Activated CD8-positive, alpha-beta memory T cell treated with anti-CD3 and anti-CD28 coated beads for 1 hour (primary cell): ENCODE results near the gene CAB39L.
A peak's percentile ranks its signal among the peaks of the same experiment; 100 is the strongest.

ENCODE experiments used
- DNase-seq, 2 donors: peaks; one replicate each; pipeline ENCODE4 v3.0.0-alpha.2; 2020; ENCODE audit warnings: low read depth in 1 of 2; ENCODE audit errors: extremely low read depth in 1 of 2

Gene CAB39L

GRCh38 chr13:49314344-49314882 lies 129.5 kb downstream of the CAB39L start:
- no peak for DNase-seq

DNA sequence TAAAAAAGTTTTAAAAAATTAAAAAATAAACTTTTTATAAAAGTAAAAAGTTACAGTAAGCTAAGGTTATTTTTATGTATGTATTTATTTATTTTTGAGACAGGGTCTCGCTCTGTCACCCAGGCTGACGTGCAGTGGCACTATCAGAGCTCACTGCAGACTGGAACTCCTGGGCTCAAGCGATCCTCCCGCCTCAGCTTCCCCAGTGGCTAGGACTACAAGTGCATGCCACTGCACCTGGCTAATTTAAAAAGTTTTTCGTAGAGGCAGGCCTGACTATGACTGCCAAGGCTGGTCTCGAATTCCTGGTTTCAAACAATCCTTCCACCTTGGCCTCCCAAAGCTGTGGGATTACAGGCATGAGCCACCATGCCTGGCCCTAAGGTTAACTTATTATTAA lies 132.0 kb downstream of the CAB39L start:
- no peak for DNase-seq

- no peak for DNase-seq
Observed at GRCh38 chr13:49310251-49310650, 133.6 kb downstream of the CAB39L start.

DNA sequence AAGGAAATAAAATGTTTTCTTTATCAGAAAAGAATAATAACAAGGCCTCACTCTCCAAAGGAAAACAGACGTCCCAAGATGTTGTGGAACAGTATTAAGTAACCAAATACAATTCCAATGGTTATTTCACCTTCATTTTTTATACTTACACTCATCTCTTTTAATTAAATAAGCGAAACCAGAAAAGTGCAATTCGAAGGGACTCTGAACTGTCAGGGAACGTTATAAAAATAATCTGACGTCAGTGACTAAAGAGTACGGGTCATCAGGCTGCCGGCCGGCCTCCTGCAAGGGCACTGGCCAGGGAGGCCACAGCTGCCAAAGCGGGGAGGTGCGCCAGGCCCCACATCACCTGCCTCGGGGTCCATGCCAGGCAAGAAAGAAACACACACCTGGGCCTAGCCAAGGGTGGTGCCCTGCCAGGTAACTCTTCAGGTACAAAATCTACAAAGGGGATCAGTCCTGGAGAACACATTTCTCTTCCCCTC lies 134.9 kb downstream of the CAB39L start:
- no peak for DNase-seq

DNA sequence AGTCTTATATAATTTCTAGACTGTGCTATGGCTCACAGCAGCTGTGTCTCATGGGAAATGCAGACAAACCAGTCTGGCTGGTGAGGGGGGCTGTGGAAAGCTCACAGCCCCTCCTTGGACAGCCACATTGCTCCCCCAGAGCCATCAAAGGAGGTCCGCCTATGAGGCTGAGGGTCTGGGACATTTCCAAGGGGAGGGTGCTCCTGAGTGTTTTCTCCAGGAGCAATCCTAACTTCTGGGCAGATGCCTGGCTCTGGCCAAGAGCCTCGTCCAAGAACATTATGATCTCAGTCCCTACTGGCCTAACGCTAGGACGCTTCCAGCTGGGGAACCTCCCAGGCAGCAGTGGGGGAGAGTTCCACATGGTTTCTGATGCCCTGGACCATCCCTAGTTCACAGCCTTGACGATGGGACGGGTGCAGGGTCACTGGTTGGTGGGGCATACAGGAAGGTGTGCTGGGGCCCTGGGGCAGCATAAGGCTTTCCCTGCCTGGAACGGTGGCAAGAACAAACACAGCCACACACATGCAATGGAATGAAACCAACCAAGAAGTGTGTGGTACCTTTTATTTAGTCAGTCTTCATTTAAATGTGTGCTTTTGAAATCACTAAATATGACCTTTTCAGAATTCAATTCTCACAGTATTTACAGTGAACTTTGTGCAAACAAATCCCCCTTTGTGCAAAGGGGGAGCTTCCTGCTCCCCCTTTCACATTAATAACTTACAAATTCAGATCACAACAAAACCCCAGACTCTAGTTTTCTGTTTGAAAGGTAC lies 135.6 kb downstream of the CAB39L start:
- no peak for DNase-seq

DNA sequence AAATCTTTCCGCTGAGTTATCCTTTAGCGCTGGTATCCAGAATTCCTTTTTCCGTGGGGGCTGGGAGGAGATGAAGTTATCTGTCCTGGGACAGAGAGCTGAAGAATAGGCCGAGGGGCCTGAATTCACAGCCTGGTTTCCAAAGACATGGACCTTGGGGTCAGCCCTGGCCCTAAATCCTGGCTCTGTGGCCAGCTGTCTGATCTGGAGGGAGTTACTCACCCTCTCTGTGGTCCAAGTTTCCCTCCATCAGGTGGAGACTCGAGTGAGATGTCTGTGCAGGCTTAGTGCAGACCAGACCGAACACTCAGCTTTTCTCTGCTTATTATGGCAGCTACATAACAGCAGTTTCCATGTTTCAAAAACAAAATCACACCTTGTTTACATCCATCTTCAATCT lies 136.5 kb downstream of the CAB39L start:
- DNase-seq, result no peak

DNA sequence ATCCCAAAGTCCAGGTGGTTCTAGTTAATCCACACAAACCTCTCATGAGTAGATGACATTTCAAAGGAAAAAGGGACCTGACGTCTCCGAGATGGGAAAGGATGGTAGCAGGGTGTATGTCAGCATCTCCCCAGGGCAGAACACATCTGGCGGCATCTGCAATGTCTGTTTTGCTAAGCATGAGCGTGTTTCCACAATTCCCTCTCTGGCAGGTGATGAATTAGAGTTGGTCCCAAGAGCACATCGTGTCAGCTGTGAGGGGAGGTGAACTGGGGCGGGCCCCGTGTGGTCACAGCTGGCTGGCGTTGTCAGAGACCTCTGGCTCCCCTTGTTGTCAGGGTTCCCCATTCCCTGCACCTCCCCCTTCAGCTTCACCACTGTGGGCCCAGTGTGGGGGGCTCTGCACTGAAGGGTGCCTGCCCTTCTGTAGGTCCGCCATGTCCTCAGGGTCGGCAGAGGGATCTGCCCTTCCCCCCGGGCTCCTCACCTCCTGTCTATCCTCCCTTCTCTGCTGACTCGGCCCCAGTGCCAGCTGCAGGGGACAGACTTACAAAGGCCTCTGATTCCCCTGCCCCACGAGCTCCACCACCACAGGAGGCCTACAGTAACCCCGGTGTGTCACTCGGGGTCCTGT lies 138.0 kb downstream of the CAB39L start:
- no peak for DNase-seq

- no peak for DNase-seq
Observed at GRCh38 chr13:49304763-49305700, 138.8 kb downstream of the CAB39L start.

DNA sequence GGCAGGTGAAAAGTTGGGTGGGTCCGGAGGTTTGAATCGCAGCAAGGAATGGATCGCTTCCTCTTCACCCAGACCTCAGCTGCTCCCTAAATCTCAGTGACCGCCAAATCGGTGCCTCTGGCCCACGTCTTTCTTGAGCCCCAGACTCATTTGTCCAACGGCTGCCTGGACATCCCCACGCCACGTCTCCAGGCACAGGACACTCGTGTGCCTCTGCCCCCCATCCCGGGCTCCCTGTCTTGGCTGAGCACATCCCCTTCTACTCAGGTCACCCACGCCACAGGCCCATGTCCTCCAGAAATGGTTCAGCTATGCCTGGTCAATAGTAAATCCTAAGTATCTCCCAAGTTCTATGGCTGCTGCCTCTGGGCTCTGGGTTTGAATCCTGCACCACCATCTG lies 139.5 kb downstream of the CAB39L start:
- no peak for DNase-seq

DNA sequence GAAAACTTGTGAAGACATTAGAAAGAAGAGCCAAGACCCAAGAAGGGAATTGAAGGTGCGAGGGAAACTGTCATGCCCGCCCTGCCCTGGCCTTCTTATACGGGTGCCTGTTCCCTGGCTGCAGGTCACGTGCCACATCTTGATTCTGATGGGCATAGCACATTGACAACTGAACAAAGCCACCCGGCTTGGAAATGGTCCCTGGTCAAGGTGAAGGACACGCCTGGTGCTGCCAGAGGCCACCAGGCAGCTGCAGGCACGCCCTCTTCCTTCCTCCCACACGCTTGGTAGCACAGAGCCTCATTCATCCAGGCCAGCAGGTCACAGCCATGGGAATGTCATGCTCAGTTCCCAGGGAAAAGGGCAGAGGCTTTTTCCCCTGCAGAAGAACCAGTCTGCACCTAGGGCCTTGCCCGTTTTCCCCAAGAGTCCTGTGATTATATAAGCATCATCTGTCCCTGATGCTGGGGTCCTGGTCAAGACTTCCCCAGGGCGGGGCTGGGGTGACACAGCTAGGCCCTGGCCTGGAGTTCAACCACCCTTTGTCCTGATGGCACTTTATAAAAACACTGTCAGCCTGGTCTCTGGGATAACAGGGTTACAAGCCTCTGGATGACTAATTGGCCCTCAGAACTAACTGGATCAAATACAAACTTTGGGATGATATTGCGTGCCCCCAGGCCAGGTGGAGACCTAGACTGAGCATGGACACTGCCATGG lies 140.2 kb downstream of the CAB39L start:
- no peak for DNase-seq

- no peak for DNase-seq
Observed at GRCh38 chr13:49302817-49303216, 141.0 kb downstream of the CAB39L start.

GRCh38 chr13:49302222-49302621 lies 141.6 kb downstream of the CAB39L start:
- no peak for DNase-seq

DNA sequence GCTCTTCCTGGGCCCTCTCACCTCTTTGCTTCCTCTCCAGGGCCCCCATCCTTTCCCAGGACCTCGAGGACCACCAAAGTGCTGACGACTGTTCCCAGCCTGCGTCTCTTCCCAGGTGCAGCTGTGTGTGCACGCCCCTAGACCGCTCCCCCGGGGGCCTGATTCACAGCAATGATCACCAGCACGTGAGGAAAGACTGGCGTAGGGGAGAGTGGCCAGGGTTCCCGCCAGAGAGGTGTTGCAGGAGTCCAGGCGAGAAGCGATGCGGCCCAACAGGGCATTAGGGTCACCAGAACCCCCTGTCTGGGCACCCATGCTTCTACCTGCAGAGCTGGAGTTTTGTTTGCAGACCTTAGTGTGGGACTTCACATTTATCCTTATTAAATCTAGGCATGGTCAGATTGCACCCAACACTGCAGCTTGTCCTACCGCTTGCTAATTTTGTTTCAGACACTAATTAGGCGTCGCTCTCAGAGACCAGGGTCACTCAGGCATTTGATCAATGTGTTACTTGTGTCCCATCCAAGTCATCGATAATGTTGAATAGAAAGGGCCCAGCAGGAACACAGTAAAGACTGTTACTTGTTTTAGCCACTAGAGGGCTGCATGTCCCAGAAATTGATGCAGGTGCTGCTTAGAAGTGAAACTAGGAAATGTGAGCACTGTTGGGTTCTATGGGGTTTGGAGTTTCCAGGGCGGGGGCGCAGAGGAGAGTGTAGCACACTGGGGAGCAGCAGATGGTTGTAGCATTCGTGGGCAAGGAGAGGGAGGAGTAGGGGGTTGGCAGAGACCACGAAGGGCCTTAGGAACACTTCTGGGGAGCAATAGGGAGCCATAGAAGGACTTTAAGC lies 142.9 kb downstream of the CAB39L start:
- DNase-seq, result peak; percentile 18 to 28

- DNase-seq, result no peak
Observed at GRCh38 chr13:49300276-49300675, 143.6 kb downstream of the CAB39L start.

DNA sequence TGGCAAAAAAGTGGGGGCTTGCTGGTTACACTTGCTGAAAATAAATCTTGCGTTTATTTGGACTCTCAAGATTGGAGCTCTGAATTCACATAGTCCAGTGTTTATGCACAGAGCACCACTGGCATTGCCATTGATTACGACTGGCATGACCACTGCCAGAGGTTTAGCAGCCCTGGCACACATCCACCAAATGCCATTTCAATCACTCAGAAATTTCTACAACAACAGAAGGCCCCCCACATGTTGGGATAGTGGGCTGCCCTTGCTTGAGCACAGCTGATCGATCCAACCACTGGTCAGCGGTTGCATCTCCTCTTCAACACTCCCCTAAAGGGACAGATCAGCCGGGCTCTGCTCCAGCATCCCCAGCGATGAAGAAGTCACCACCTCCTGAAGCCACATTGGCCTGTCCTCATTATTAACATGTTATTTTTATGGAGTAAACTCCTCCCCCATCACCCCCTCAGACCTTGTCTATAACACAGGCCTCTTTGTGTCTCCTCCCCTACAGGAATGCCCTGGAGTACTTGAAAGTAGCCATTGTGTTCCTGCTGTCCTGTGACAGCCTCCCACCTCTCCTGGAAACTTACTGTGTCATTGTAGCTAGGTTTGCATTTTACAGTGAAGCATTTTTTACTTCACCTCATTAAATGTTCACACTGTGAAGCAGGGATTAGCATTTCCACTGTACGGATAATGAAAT lies 144.8 kb downstream of the CAB39L start:
- no peak for DNase-seq

GRCh38 chr13:49298416-49298815 lies 145.4 kb downstream of the CAB39L start:
- DNase-seq, result no peak

DNA sequence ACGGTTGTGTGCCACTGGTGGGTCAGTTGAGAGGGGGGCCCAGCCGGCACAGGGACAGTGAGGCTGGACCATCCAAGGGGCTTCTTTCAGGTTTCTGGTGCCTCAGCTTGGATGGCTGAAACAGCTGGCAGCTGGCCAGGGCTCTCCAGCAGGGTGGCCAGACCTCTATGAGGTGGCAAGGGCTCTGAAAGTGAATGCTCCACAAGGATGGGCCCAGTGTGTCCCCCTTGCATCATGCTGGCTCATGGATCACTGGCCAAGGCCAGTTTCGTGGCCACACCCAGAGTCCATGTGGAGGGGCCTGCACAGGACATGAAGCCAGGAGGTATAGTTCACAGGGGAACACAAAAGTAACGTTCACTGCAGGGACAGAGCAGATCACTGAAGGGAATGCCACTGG lies 146.5 kb downstream of the CAB39L start:
- DNase-seq, result no peak

- DNase-seq, result no peak
Observed at GRCh38 chr13:49296659-49297058, 147.2 kb downstream of the CAB39L start.

DNA sequence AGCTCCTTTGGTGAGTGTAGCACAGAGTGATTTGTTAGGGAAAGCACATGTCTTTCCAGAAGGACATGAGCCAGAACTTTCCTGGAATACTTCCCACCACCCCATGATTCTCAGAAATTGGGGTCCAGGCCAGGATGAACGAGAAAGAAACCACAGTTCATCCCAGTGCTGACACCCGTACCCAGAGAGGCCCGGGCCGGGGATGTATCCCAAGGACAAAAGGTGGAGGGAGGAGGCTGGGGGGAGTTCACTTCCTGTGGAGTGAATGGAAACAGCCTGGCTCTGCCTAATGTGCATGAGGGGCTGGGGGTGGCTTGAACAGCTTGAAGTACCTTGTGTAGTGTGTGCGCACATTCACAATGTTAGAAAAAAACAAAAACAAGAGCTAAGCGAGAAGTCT lies 148.6 kb downstream of the CAB39L start:
- no peak for DNase-seq
